GM19463 (cell line): ENCODE measurements around the gene COL26A1.

Experiments
- ATAC-seq: cut with Tn5 transposase; IDR thresholded peaks from one replicate; pipeline ENCODE4 v1.9.1; 2021; ENCODE audit warnings: mild to moderate bottlenecking, moderate library complexity; ENCODE audit not compliant: unreplicated experiment

COL26A1 gene

GRCh38 chr7:101370836-101371235 is 8.2 kb downstream of the COL26A1 start:
- no peak for ATAC-seq

- ATAC-seq: no peak
Measured at GRCh38 chr7:101373812-101374614, 11.3 kb downstream of the COL26A1 start.

GRCh38 chr7:101374990-101375389 is 12.3 kb downstream of the COL26A1 start:
- ATAC-seq: no peak

GRCh38 chr7:101376601-101377000 is 13.9 kb downstream of the COL26A1 start:
- no peak for ATAC-seq

- ATAC-seq: no peak
Measured at GRCh38 chr7:101377189-101377736, 14.6 kb downstream of the COL26A1 start.

- ATAC-seq: no peak
Measured at GRCh38 chr7:101378751-101379174, 16.1 kb downstream of the COL26A1 start.

GRCh38 chr7:101379302-101379701 is 16.6 kb downstream of the COL26A1 start:
- ATAC-seq: no peak

- no peak for ATAC-seq
Measured at GRCh38 chr7:101381549-101382111, 19.0 kb downstream of the COL26A1 start.

- ATAC-seq: no peak
Measured at GRCh38 chr7:101382937-101383336, 20.3 kb downstream of the COL26A1 start.

GRCh38 chr7:101386177-101386557 is 23.5 kb downstream of the COL26A1 start:
- no peak for ATAC-seq

- no peak for ATAC-seq
Measured at GRCh38 chr7:101386558-101387231, 24.0 kb downstream of the COL26A1 start.

GRCh38 chr7:101390901-101391301 is 28.2 kb downstream of the COL26A1 start:
- ATAC-seq: peak; percentile 99

GRCh38 chr7:101391991-101392390 is 29.3 kb downstream of the COL26A1 start:
- ATAC-seq: no peak

- ATAC-seq: no peak
Measured at GRCh38 chr7:101393865-101394264, 31.2 kb downstream of the COL26A1 start.

- no peak for ATAC-seq
Measured at GRCh38 chr7:101395376-101395775, 32.7 kb downstream of the COL26A1 start.

GRCh38 chr7:101397243-101397642 is 34.6 kb downstream of the COL26A1 start:
- ATAC-seq: no peak

GRCh38 chr7:101397770-101398324 is 35.2 kb downstream of the COL26A1 start:
- ATAC-seq: no peak

- ATAC-seq: no peak
Measured at GRCh38 chr7:101398396-101399289, 36.0 kb downstream of the COL26A1 start.

- ATAC-seq: no peak
Measured at GRCh38 chr7:101399759-101400158, 37.1 kb downstream of the COL26A1 start.

- no peak for ATAC-seq
Measured at GRCh38 chr7:101400751-101401150, 38.1 kb downstream of the COL26A1 start.
